IMR-90 (cell line): ENCODE data around the gene ABHD12B. TPM values are rescaled to one million over a fixed set of nuclear protein-coding genes. Genes with fewer than 3 reads are reported as not detected.
A peak's percentile ranks its signal among the peaks of the same experiment; 100 is the strongest.

Source experiments
- ATAC-seq: fragments of 200-7000 bp; cut with Tn5 transposase; 2 replicates; pipeline ENCODE4 v1.9.1; 2020; ENCODE audit warnings: low read depth, mild to moderate bottlenecking, moderate library complexity
- BruUV-seq: library from RNA; stranded (reverse); fragments of 400-500 nt; replicated peaks from 2 replicates; lab custom pipeline; 2021; lab: Mats Ljungman, UMichigan
- CTCF ChIA-PET: fragments of 300-600 bp; formaldehyde crosslinking; extraction: SDS; loops from one replicate; lab custom pipeline; 2021; ENCODE audit warnings: antibody characterized with exemption; lab: Yijun Ruan, JAX
- POLR2A ChIA-PET: fragments of 300-600 bp; sonication (Branson Sonifier 250); formaldehyde crosslinking; loops from one replicate; lab custom pipeline; 2022; ENCODE audit warnings: antibody characterized with exemption; ENCODE audit not compliant: unreplicated experiment; lab: Charles Lee
- DNase-seq: peaks from one replicate; pipeline ENCODE4 v3.0.0; 2013
- H2AFZ ChIP-seq: replicated peaks from 2 replicates; pipeline ENCODE3; 2013; ENCODE audit warnings: low read length, mild to moderate bottlenecking; ENCODE audit not compliant: poor library complexity
- H2AK5ac ChIP-seq: 2 replicates; pipeline ENCODE4 v1.6.1; 2013; ENCODE audit warnings: low read depth, low read length, inconsistent platforms
- H2AK9ac ChIP-seq: replicated peaks from 2 replicates; pipeline ENCODE3; 2013; ENCODE audit warnings: mild to moderate bottlenecking, low read depth, low read length, moderate library complexity; ENCODE audit not compliant: poor library complexity
- H2BK120ac ChIP-seq: 2 replicates; pipeline ENCODE4 v1.6.1; 2013; ENCODE audit warnings: low read depth, low read length, inconsistent platforms
- H2BK15ac ChIP-seq: 3 replicates; pipeline ENCODE4 v1.6.1; 2013; ENCODE audit warnings: low read depth, low read length, inconsistent platforms
- H2BK20ac ChIP-seq: 2 replicates; pipeline ENCODE4 v1.6.1; 2013; ENCODE audit warnings: low read depth, mild to moderate bottlenecking, inconsistent platforms, low read length, moderate library complexity
- H2BK5ac ChIP-seq: 2 replicates; pipeline ENCODE4 v1.6.1; 2013; ENCODE audit warnings: mild to moderate bottlenecking, low read depth, low read length, inconsistent platforms; ENCODE audit not compliant: poor library complexity, severe bottlenecking
- H3K14ac ChIP-seq: replicated peaks from 2 replicates; pipeline ENCODE4 v1.6.1; 2013; ENCODE audit warnings: low read depth, low read length, inconsistent platforms
- H3K18ac ChIP-seq: 2 replicates; pipeline ENCODE4 v1.6.1; 2013; ENCODE audit warnings: low read depth, low read length, control low read depth
- H3K23ac ChIP-seq: 2 replicates; pipeline ENCODE4 v1.6.1; 2013; ENCODE audit warnings: low read depth, low read length, inconsistent platforms
- H3K27ac ChIP-seq: 2 replicates; pipeline ENCODE4 v1.5.1; 2013; ENCODE audit warnings: mild to moderate bottlenecking, control low read depth, low read length; ENCODE audit not compliant: insufficient read depth
- H3K27me3 ChIP-seq: 2 replicates; pipeline ENCODE4 v1.6.1; 2013; ENCODE audit warnings: low read length; ENCODE audit not compliant: control insufficient read depth, insufficient read depth
- H3K36me3 ChIP-seq: 2 replicates; pipeline ENCODE4 v1.6.1; 2013; ENCODE audit warnings: low read length, mixed read lengths; ENCODE audit not compliant: control insufficient read depth, insufficient read depth
- H3K4ac ChIP-seq: 2 replicates; pipeline ENCODE4 v1.6.1; 2013; ENCODE audit warnings: low read depth, low read length, inconsistent platforms
- H3K4me1 ChIP-seq: 2 replicates; pipeline ENCODE4 v1.6.1; 2013; ENCODE audit warnings: low read length, mixed read lengths; ENCODE audit not compliant: control insufficient read depth, insufficient read depth
- H3K4me2 ChIP-seq: 2 replicates; pipeline ENCODE4 v1.6.1; 2013; ENCODE audit warnings: low read depth, mild to moderate bottlenecking, control low read depth, low read length, moderate library complexity
- H3K4me3 ChIP-seq: 2 replicates; pipeline ENCODE4 v1.5.1; 2013; ENCODE audit warnings: low read depth, mild to moderate bottlenecking, control low read depth, low read length, moderate library complexity; ENCODE audit not compliant: insufficient read depth
- H3K56ac ChIP-seq: 2 replicates; pipeline ENCODE4 v1.6.1; 2013; ENCODE audit warnings: low read length, inconsistent platforms; ENCODE audit not compliant: insufficient read depth; ENCODE audit errors: extremely low read depth
- H3K79me1 ChIP-seq, 2 experiments: 2 replicates each; pipeline ENCODE4 v1.6.1; 2013; ENCODE audit warnings: low read length in 2 of 2, inconsistent platforms in 1 of 2, low read depth in 1 of 2
- H3K9ac ChIP-seq: 2 replicates; pipeline ENCODE4 v1.6.1; 2013; ENCODE audit warnings: low read depth, low read length, control low read depth
- H3K9me1 ChIP-seq: 2 replicates; pipeline ENCODE4 v1.6.1; 2013; ENCODE audit warnings: low read length, inconsistent platforms; ENCODE audit not compliant: insufficient read depth
- H3K9me3 ChIP-seq: 2 replicates; pipeline ENCODE4 v1.6.1; 2013; ENCODE audit warnings: low read length; ENCODE audit not compliant: control insufficient read depth, insufficient read depth
- H4K20me1 ChIP-seq: 2 replicates; pipeline ENCODE4 v1.6.1; 2013; ENCODE audit warnings: low read length, inconsistent platforms; ENCODE audit not compliant: insufficient read depth
- H4K5ac ChIP-seq: 2 replicates; pipeline ENCODE4 v1.6.1; 2013; ENCODE audit warnings: mild to moderate bottlenecking, low read depth, low read length, control low read depth
- H4K8ac ChIP-seq, 2 experiments: 2 replicates each; pipeline ENCODE4 v1.6.1; 2013; ENCODE audit warnings: low read depth in 2 of 2, low read length in 2 of 2, control low read depth in 1 of 2, inconsistent platforms in 1 of 2
- H4K91ac ChIP-seq: 2 replicates; pipeline ENCODE4 v1.6.1; 2013; ENCODE audit warnings: low read depth, low read length, inconsistent platforms; ENCODE audit not compliant: insufficient read depth
- BHLHE40 ChIP-seq: fragments of 150-350 bp; IDR thresholded peaks from 2 replicates; pipeline ENCODE4 v1.6.1; 2016; ENCODE audit warnings: mild to moderate bottlenecking, low read depth, low read length
- CEBPB ChIP-seq: IDR thresholded peaks from 2 replicates; pipeline ENCODE4 v1.6.1; 2012; ENCODE audit warnings: low read depth, low read length, improper control_type of control experiment
- CHD1 ChIP-seq: IDR thresholded peaks from 2 replicates; pipeline ENCODE4 v1.6.1; 2012; ENCODE audit warnings: low read depth, low read length, improper control_type of control experiment
- POLR2A ChIP-seq: IDR thresholded peaks from 2 replicates; pipeline ENCODE4 v1.6.1; 2012; ENCODE audit warnings: mild to moderate bottlenecking, low read depth, low read length
- RFX5 ChIP-seq: IDR thresholded peaks from 2 replicates; pipeline ENCODE4 v1.8.0; 2012; ENCODE audit warnings: low read depth, mild to moderate bottlenecking, low read length, moderate library complexity
- USF2 ChIP-seq: fragments of 150-350 bp; IDR thresholded peaks from 2 replicates; pipeline ENCODE4 v1.6.1; 2017; ENCODE audit warnings: mild to moderate bottlenecking, antibody characterized with exemption, low read length, low read depth
- WGBS, 2 experiments: methylation state at CpG; one replicate each; pipeline versions ENCODE4 v1.1.5 to v1.1.7; 2013; ENCODE audit warnings: missing lambda C conversion rate in 2 of 2; ENCODE audit not compliant: insufficient read length in 1 of 2; ENCODE audit errors: extremely low coverage in 2 of 2; 5-methylcytosine and 5-hydroxymethylcytosine counted together
- dilution Hi-C: fragments of 300-500 bp; cut with HindIII; formaldehyde crosslinking; loops from one replicate; pipeline ENCODE4 v1.14.3; 2018; ENCODE audit warnings: low sequenced_read_pairs; ENCODE audit not compliant: unreplicated experiment
- in situ Hi-C: fragments of 300-500 bp; cut with MboI; formaldehyde crosslinking; loops from 3 replicates; pipeline ENCODE4 v1.14.3; 2019; ENCODE audit warnings: low sequenced_read_pairs, inconsistent platforms, mixed read lengths
- intact Hi-C: fragments of 100-400 bp; cut with micrococcal nuclease; formaldehyde crosslinking; loops from 2 replicates; pipeline ENCODE4 v1.10.0; 2022
- polyA plus RNA-seq, 3 experiments: library from polyadenylated mRNA; depleted of rRNA; stranded (reverse); fragments of >200 nt; gene quantifications; 2 replicates each; pipeline ENCODE4 v1.2.3, GENCODE V29; 2012; ENCODE audit warnings: low replicate concordance in 1 of 3
- total RNA-seq: library from RNA; depleted of rRNA; stranded (reverse); fragments of >200 nt; gene quantifications from 2 replicates; pipeline ENCODE4 v1.2.3, GENCODE V29; 2012

The ABHD12B gene
- total and polyA plus RNA-seq, 2 of the 4 experiments (the other 2 are of a cell fraction) = 0.18 TPM; not detected in 1

GRCh38 chr14:50828721-50829488 lies 42.9 kb upstream of the ABHD12B start:
- ATAC-seq (no peak), DNase-seq (no peak)
- Histone ChIP-seq H3K4ac (peak overlapping the region; percentile 20; the same call in 1 of the 2 replicates), H3K9me1 (peaks cover 12% of the 10 kb centered on the region), H2BK5ac (no peak overlapping the region), H3K14ac (peak overlapping the region; percentile 7; the same call in 1 of the 2 replicates), H4K20me1 (peaks cover 55% of the 10 kb centered on the region), H3K79me1 (peaks cover 27 to 59% of the 10 kb centered on the region in 2 experiments), H3K27me3 (no peaks in the 10 kb centered on the region), H2AK9ac (no peak overlapping the region), H3K4me2 (peak overlapping the region; percentile 84), H4K91ac (0 out of 2 replicates have a peak overlapping the region, but pooled peaks have one; percentile 19), H3K23ac (peak overlapping the region; percentile 85), H2BK15ac (no peak overlapping the region), H3K9ac (peak overlapping the region; percentile 43; the same call in 1 of the 2 replicates), H2AFZ (no peak overlapping the region), H2BK20ac (no peak overlapping the region), H4K5ac (no peak overlapping the region), H3K9me3 (no peaks in the 10 kb centered on the region), H3K4me3 (no peak overlapping the region; the same call in 1 of the 2 replicates), H4K8ac (no peak overlapping the region), H3K36me3 (no peaks in the 10 kb centered on the region; the same call in 1 of the 2 replicates), H3K27ac (no peak overlapping the region), H3K18ac (no peak overlapping the region), H3K56ac (no peak overlapping the region), H3K4me1 (peaks cover 16% of the 10 kb centered on the region), H2BK120ac (no peak overlapping the region), H2AK5ac (no peak overlapping the region)
- 56% methylated on average over 3 of the region's 10 CpGs; no CpG with 5 or more reads in 1 of the 2 experiments for WGBS, 2 experiments
- BruUV-seq = no TSS peak
- dilution Hi-C loops = no loop called here
- no peak for TF ChIP-seq CHD1
- TF ChIP-seq POLR2A = no peak
- no peak for TF ChIP-seq CEBPB
- no peak for TF ChIP-seq BHLHE40
- no peak for TF ChIP-seq RFX5
- no peak for TF ChIP-seq USF2
- CTCF ChIA-PET = interaction anchor here (0.9 kb wide), 1 partner anchor 52 kb away, joined by 4 read pairs; no protein-coding TSS in a partner anchor
- POLR2A ChIA-PET = interaction anchor here (0.6 kb wide), 1 partner anchor 278 kb away, joined by 3 read pairs; no protein-coding TSS in a partner anchor
- intact Hi-C loops = no loop called here
- in situ Hi-C loops = no loop called here
